Upper lobe of left lung (tissue), 4 donors: ENCODE measurements around the gene PI4K2A.
"Not testable (repeated sequence)": the region's sequence is repeated elsewhere in the genome, so short reads cannot be mapped to it uniquely, and the experiment has no call there.

Source experiments
- CTCF ChIP-seq, 6 experiments: fragments of 450-650 bp in 4 of 6; fragments of 200-600 bp in 2 of 6; sonication (generic) in 2 of 6; IDR thresholded peaks; one replicate each; pipeline ENCODE4 v1.5.1; 2016 to 2019; ENCODE audit warnings: antibody characterized with exemption in 6 of 6
- EP300 ChIP-seq, 4 donors: sonication (generic); formaldehyde crosslinking; IDR thresholded peaks; one replicate each; pipeline ENCODE4 v1.5.1; 2017; ENCODE audit warnings: antibody characterized with exemption in 4 of 4, control low read depth in 2 of 4
- POLR2A ChIP-seq, 4 donors: fragments of 450-650 bp; IDR thresholded peaks; one replicate each; pipeline ENCODE4 v1.5.1; 2016 to 2017; ENCODE audit warnings: antibody characterized with exemption in 4 of 4, mild to moderate bottlenecking in 2 of 4
- POLR2AphosphoS5 ChIP-seq, 2 donors: sonication (generic); formaldehyde crosslinking; IDR thresholded peaks; one replicate each; pipeline ENCODE4 v1.5.1; 2017; ENCODE audit warnings: antibody characterized with exemption in 2 of 2

GRCh38 chr10:97649405-97649750 lies 8.9 kb downstream of the PI4K2A start:
- TF ChIP-seq POLR2A, CTCF, POLR2AphosphoS5, EP300 (IDR thresholded peaks at IDR 0.05): not testable (repeated sequence)
